Measurements from ENCODE around the gene SLC22A4.

SLC22A4 gene

GRCh38 chr5:132262882-132263547 is 31.2 kb upstream of the SLC22A4 start:
- DNase-seq = no peak

- DNase-seq = no peak
These were observed 30.5 kb upstream of the SLC22A4 start for GRCh38 chr5:132263548-132264261.

- no peak for DNase-seq
These were observed 29.5 kb upstream of the SLC22A4 start for GRCh38 chr5:132264546-132265335.

- no peak for DNase-seq
These were observed 28.7 kb upstream of the SLC22A4 start for GRCh38 chr5:132265336-132266030.

- no peak for DNase-seq
These were observed 28.0 kb upstream of the SLC22A4 start for GRCh38 chr5:132266031-132266835.

- DNase-seq = no peak
These were observed 27.4 kb upstream of the SLC22A4 start for GRCh38 chr5:132266836-132267160.

- DNase-seq = no peak
These were observed 26.9 kb upstream of the SLC22A4 start for GRCh38 chr5:132267166-132267739.

GRCh38 chr5:132267931-132268768 is 26.0 kb upstream of the SLC22A4 start:
- no peak for DNase-seq

GRCh38 chr5:132268769-132269551 is 25.2 kb upstream of the SLC22A4 start:
- no peak for DNase-seq

GRCh38 chr5:132269635-132270334 is 24.4 kb upstream of the SLC22A4 start:
- no peak for DNase-seq

- DNase-seq = no peak
These were observed 23.9 kb upstream of the SLC22A4 start for GRCh38 chr5:132270335-132270665.

GRCh38 chr5:132270706-132271105 is 23.5 kb upstream of the SLC22A4 start:
- DNase-seq = no peak

- no peak for DNase-seq
These were observed 22.6 kb upstream of the SLC22A4 start for GRCh38 chr5:132271251-132272246.

GRCh38 chr5:132272311-132273210 is 21.6 kb upstream of the SLC22A4 start:
- DNase-seq = peak; percentile 13

- DNase-seq = no peak
These were observed 20.6 kb upstream of the SLC22A4 start for GRCh38 chr5:132273631-132274030.

- DNase-seq = no peak
These were observed 20.0 kb upstream of the SLC22A4 start for GRCh38 chr5:132274050-132274792.
